Activated CD8-positive, alpha-beta memory T cell treated with anti-CD3 and anti-CD28 coated beads, Interleukin-2, amount 50 U/mL, for 4 hours (primary cell): Measurements from ENCODE around the gene ACSM5.
"Not testable (repeated sequence)": the region's sequence is repeated elsewhere in the genome, so short reads cannot be mapped to it uniquely, and the experiment has no call there.

Source experiments
- DNase-seq: peaks from one replicate; pipeline ENCODE4 v3.0.0-alpha.2; 2020

ACSM5 gene

DNA sequence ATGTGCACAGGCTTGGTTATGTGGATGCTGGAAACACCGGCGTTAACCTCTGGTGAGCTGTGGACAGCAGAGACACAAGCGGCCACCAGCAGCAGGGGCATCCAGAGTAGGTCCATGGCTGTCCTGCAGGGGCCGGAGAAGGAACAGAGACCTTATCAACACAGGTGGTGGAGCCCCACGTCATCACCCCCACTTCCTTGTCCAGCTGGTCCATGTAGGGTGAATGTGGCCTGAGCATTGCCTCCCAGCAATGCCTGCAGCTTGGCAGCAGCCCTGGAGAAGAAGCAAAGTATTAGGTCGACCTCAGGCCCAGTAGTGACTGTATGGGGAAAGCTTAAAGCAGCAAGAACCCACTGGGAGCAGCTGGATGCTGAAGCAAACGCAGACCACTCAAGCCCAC is 10.1 kb upstream of the ACSM5 start:
- DNase-seq: no peak

DNA sequence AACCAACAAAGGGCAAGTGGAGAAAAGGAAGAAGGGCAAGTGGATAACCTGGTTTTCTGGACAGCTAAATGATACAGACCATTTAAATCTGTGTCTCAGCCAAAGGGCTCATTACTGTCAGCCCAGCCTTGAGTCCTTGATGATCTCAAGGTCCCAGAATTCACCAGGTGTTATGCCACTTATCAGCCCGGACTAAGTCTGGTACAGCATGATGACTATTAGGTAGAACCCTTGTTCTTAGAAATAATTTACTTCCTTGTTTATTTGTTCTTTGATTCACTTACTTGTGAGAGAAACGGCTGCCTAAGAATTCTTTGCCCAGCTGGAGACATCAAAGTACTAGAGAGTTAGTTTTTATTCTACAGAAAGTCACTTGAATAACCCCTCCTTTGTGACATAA is 8.3 kb upstream of the ACSM5 start:
- DNase-seq: no peak

DNA sequence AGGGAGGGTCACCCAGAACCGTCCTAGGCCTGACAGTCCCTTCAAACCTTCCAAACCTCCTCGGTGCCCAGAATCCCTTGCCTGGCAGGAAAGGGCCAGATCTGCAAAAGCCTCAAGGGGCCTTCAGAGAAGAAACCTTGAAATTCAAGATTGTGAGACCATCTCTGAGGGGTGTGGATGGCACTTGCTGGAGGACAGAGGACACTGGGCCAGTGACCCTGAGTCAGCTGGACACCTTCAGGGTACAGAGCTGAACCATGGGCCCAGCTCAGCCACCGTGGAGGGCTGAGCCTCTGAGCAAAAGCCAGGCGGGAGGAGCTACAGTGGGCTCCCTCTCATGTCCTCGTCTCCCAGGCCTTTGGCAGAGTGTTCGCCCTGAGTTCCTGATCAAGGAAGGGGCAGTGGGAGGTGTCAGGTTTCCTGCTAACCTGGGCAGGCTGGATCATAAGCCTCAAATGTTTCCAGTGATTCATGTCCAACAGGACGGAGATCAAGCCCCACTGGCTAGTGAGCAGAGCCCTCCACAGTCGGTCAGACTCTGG is 7.8 kb upstream of the ACSM5 start:
- DNase-seq: no peak

DNA sequence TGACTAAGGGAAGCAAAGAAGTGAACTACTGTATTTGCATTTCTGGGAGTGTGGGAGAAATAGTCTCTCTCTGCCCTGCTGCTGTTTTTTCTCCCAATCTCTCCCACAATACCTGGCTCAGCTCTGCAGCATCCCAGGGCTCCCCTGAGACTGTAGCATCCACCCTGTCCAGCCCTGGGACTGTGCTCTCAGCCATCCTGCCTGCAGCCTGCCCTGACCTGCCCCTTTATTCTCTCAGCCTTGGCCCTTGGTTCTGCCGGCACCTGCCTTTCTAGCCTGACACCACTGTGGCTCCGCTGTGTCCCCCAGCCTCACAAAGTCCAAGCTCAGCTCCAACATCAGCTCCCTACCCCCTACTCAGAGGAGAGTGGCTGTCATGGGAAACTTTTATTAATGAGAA is 6.7 kb upstream of the ACSM5 start:
- no peak for DNase-seq

DNA sequence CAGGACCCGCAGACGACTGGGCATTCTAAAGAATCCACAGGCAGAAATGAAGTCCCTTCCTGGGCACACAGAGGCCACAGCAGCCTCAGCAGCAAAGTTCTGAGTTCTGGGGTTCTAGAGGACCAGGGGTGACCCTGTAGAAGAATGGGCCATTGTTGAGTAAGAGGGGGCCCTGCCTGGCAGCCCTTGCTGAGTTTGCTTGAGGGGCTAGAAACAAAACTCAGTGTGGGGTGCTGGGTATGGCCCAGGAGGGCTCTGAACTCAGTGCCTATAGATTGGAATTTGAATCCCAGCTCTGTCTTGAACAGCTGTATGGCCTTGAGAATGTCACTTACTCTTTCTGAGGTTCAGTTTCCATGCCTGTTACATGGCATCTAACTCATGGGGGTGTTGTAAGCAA is 4.7 kb upstream of the ACSM5 start, which contains the start of gene PDILT:
Gene PDILT (minus strand): TSS at position 101 of the 400 bp plus-strand sequence. CDS start 5,437 bp downstream, outside the sequence.
- no peak for DNase-seq

DNA sequence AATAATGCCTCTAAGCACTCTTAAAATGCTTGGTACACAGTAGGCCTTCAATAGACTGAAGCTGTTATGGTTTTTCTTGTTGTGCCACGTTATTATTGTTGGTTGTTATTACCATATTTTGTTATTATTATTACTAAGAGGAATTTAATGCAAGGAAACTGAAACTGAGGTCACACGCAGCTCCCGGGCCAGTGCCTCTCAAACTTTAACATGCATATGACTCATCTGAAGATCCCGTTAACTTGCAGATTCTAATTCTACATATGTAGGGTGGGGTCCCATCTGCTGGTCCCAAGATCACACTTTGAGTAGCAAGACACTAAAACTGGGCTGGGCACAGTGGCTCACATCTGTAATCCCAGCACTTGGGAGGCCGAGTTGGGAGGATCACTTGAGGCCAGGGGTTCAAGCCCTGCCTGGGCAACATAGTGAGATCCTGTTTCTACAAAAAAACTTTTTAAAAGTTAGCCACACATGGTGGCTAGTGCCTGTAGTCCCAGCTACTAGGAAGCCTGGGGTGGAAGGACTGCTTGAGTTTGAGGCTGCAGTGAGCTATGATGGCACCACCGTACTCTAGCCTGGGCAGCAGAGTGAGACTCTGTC is 888 bp downstream of the ACSM5 start:
- DNase-seq: no peak

DNA sequence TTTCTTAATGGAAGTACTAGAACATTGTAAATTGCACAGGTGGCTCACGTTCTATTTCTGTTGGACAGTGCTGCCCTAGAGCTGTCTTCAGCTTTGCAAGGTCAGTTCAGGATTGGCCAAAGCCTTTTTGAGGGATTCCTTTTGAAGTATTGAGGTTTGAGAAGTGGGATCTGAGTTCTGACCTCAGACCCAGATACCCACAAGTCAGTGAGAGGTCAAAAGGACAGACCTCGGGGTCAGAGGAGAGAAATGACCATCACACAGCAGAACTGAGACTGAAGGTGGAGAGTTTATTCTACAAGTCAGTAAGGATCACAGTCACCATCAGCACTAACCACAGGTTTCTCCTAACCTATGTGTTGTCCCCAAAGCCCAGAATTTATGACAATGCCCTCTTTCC is 1.7 kb downstream of the ACSM5 start:
- DNase-seq: no peak

DNA sequence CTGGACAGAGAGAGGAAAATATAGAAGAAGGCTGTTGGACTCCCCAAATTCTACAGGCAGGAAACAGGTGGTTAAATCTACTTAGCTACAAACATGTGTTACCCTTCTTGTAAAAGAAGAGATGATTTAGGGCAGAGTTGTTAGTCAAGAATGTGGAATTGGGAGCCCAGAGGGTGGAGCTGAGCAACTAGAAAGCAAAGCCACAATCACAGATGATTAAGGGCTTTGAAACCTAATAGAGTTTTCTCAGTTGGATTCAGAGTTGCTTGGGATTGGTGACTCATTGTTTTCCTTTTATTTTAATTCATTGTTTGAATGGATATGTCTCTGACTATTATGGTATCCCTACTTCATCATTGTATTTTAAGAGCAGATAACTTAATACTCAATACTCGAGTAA is 6.2 kb downstream of the ACSM5 start:
- DNase-seq: no peak

DNA sequence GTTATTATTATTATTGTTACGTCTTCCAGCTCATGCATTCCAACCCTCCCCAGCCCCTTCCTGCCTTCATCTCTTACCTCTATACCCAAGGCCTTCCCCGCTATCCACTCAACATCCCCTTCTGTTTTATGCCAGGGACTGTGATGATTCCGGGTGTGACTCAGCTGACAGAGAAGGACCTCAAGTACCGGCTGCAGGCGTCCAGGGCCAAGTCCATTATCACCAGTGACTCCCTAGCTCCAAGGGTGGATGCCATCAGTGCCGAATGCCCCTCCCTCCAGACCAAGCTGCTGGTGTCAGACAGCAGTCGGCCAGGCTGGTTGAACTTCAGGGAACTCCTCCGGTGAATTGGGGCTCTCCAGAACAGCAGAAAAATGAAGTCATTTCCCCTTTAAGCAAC is 9.8 kb downstream of the ACSM5 start:
- DNase-seq: not testable (repeated sequence)

DNA sequence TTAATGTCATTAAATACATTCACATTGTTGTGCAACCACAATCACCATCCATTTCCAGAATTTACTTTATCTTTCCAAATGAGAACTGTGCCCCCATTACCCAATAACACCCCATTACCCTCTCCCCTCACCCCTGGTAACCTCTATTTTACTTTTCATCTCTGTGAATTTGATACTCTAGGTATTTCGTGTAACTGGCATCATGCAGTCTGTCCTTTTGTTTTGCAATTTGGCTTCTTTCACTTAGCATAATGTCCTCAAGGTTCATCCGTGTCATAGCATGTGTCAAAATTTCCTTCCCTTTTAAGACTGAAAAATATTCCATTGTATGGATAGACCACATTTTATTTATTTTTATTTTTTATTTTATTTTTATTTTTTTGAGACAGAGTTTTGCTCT is 12.4 kb downstream of the ACSM5 start:
- not testable (repeated sequence) for DNase-seq

DNA sequence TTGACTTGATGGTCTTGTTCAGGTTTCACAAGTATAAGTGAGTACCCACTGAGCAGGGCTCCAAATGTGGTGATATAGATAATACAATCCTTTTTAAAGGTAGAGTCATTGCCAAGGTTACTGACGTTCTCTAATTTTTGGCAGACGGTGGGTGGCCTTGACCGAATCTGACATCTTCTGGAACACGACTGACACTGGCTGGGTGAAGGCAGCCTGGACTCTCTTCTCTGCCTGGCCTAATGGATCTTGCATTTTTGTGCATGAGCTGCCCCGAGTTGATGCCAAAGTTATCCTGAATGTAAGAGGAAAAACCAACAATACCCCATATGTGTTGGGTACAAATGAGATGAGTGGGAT is 14.4 kb downstream of the ACSM5 start:
- DNase-seq: not testable (repeated sequence)

DNA sequence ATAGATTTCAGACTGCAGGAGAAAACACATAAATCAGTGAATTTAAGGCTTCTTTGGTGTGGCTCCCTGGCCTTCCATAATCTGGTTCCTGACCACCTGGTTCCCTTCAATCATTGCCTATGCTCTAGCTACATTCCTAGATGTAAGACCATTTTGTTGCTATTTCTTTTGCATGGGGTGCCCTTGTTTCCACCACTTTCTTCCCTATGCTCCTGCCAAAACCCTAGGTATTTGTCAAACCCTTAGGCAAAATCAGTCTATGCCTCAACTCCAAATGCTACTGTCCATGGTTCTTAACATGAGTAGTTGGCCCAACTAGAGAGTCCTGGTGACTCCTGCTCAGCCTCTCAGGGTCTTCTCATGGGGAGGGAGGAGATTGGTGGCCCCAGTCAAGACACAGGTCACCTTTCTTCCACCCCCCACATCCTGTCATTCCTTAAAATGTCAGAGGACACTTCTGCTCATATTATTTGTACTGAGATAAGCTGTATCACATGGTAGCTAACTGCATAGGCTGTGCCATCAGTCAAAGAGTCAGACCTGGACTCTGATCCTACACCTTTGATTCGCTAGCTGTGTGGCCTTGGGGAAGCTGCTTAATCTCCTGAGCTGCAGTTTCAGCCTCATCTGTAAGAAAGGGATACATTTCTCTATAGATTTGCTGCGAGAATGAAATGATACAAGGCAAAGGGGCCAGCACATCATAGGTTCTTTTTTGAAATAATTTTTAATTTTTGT is 15.0 kb downstream of the ACSM5 start:
- no peak for DNase-seq

DNA sequence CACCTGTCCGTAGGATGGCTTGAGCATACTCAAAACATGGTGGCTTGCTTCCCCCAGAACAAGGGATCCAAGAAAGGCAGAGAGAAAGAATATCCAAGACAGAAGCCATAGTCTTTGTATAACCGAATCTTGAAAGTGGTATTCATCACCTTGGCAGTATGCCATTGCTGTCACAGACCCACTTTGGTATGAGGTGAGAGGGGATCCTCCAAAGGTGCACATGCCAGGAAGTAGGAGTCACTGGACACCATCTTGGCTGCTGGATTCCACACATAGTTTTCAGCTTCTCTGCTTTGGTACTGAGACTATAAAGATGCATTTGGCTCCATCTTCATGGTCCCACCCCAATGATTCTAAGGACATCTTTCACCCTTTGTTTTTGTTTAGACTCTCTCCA is 18.1 kb downstream of the ACSM5 start:
- DNase-seq: not testable (repeated sequence)

DNA sequence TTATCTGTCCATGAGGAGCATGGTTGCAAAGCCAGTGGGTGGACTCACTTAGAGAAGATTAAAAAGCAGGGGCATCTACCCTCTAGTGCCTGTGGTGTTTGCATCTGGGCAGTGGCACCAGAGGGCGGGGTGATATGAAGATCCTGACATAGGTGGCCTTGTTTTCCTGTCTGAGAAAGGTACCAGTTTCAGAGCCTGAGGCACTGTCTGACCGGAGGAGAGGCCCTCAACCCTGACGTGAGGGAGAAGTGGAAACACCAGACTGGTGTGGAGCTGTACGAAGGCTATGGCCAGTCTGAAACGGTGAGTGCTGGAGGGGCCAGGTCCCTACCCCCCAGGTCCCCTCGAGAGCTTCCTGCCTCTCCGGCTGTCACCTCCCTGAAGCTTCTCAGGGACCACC is 20.2 kb downstream of the ACSM5 start:
- not testable (repeated sequence) for DNase-seq

DNA sequence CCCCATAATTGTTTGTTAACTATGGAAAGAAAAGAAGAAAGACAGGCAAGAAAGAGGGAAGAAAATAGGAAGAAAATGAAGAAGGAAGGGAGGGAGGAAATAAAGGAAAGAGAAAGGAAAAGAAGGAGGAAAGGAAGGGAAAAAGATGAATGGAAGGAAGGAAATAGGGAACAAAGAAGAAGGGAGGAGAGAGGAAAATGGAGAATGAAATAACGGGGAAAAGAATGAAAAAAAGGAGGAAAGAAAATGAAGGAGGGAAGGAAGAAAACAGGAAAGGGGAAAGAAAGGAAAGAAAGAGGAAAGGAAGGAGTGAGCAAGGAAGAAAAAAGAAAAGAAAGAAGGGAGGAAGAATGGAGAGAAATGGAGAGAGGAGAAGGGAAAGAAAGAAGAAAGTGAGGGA is 21.1 kb downstream of the ACSM5 start:
- not testable (repeated sequence) for DNase-seq

DNA sequence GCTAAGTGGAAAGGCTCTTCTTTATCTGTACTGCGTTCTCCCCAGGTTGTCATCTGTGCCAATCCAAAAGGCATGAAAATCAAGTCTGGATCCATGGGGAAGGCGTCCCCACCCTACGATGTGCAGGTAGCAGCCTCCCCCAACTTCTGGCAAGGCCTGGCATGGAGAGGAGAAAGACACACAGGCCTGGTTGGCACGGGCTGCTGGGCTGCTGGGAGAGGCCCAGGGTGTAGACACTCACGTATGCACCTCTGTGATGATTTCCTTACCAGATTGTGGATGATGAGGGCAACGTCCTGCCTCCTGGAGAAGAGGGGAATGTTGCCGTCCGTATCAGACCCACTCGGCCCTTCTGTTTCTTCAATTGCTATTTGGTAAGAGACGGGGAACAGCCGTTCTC is 21.6 kb downstream of the ACSM5 start:
- no peak for DNase-seq

DNA sequence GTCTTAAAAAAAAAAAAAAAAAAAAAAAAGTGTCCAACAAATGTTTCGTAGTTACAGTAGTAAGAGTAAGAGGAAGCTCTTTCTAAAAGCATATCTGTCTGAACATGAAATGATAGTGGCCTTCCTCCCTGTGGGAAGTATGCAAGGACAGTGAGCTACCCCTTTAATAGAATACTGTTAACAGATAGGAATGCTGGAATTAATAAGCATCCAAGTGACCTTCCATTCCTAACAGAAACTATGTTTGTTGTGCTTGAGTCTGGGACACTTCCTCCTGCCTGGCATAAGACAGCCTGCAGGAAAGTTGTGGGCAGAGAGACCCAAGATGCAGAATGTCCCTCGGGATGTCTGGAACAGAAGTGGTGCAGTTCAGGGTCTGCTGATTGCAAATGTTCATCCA is 29.6 kb downstream of the ACSM5 start:
- not testable (repeated sequence) for DNase-seq

DNA sequence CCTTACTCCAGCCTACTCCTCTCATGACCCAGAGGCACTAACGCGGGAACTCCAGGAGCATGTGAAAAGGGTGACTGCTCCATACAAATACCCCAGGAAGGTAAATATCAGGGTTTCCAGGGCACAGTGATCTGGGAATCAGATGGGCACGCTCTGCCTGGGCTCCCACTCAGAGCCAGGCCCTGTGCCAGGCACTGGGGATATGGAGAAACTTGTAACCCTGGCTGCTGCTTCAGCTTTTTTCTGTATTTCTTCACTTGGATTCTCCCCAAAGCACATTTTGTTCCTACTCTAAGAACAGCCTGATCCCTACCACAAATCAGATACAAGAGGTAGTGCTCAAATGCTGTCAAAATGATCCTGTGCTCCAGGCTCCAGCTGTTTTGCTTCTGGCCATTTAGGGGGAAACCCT is 30.5 kb downstream of the ACSM5 start:
- not testable (repeated sequence) for DNase-seq

DNA sequence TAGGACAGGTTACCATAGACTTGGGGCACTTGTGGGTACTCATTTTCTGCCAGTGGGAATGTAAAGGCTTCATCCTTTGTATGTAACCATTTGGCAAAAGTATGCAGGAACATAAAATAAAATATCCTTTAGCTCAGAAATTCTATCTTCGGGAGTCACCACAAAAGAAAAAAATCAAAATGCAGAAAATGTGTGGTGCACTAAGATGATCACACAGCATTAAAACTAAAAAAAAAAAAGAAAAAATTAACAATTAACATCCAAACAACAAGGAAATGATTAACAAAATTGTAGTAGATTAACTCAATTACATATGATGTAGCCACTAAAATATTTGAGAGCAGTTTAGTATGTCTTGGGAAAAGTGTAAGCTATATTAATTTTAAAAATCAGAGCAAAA is 31.4 kb downstream of the ACSM5 start:
- not testable (repeated sequence) for DNase-seq

DNA sequence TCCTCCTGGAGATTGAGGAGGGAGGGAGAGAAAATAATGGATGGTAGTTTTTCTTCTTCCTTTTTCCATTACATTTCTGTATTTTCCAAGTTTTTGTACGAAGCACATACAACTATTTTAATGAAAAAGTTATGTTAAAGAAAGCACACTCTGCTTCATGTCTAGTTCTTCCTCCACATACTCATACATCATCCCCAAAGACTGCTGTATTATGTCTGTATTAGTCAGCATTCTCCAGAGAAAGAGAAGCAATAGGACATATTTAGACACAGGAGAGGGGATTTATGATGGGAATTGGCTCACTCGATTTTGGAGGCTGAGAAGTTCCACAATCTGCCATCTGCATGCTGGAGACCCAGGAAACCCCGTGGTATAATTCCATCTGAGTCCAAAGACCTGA is 31.9 kb downstream of the ACSM5 start:
- DNase-seq: no peak

DNA sequence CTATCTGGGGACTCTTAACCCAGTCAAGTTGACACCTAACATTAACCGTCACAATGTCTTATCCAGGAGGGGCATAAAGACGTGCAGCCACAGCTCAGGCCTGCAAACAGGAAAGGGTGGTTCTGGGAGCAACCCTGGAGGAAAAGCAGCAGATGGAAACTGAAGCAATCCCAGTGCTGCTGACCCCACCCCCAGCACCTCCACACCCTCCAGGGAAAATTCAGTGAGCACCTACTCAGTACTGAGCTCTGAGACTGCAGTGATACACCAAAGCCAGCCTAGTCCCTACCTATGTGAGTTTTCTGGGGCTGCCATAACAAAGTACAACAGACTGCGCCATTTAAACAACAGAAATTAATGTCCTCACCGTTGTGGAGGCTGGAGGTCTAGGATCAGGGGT is 32.5 kb downstream of the ACSM5 start:
- DNase-seq: not testable (repeated sequence)

DNA sequence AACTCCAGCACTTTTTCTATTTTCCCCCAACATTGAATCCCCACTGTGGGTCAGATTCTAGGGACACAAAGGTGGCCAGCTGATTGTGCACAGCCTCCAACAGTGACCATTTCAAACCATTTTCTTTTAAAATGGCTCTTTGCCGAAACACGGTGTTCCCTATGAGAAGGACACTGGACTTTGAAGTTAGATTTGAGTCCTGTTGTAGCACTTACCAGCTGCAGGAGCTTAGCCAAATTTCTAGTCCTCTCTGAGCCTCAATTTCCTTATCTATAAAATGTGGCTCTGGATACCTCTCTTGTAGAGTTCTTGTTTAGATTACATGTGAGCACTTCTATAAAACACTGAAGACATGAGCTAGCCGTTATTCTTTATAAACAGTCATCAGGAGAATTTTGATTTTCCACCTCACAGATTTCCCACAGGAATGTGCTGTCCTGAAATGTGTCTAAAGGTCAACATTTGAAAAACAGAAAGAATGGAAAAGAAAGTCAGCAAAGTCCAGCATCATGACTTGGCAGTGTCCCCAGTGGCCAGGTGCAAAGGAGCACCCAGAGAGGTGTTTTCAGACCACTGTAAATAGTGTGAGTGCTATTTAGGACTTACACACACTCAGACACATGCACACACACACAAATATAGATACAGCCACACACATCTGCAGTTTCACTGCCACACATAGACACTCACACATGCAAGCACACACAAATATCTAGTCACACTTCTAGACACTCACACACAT is 37.5 kb downstream of the ACSM5 start:
- not testable (repeated sequence) for DNase-seq

DNA sequence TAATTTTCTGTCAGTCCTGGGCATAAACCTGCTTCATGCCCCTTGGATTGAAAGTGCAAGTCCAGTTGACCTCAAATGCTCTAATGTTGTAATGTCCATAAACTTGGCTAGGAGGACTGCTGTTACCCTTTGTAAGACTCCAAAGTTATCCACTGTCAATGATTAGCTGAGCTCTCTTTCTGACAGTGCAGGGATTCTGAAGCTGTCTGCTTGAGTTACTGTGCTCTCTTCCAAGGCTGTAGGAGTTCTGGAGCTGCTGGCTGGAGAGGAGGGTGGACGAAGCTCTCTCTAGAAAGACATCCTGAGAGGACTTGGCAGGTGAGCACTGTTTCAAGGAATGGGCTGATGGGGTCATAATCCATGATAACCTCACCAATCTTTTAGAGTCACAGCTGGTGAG is 42.0 kb downstream of the ACSM5 start, which contains the start of gene ACSM2A:
Gene ACSM2A (plus strand): TSS at position 158 of the 400 bp plus-strand sequence. CDS start 8,594 bp downstream, outside the sequence.
- DNase-seq: not testable (repeated sequence)

DNA sequence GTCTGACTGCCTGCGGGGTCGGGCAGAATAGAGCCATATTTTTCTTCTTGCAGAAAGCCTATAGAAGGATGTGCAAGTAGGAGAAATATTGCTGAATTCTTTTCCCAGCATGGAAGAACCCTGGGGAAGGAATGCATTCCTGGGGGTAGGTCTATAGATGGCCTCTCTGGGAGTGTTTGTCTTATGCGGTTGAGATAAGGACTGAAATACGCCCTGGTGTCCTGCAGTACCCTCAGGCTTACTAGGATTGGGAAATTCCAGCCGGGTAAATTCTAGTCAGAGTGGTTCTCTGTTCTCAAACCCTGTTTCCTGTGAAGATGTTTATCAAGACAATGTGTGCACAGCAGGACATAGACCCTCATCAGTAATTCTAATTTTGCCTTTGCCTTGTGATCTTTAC is 44.3 kb downstream of the ACSM5 start:
- DNase-seq: not testable (repeated sequence)
